Neuronal stem cell (in vitro differentiated cells): ENCODE results near the gene GPAM.

Experiments used
- DNase-seq: peaks from one replicate; pipeline ENCODE4 v3.0.0-alpha.2; 2013; ENCODE audit warnings: low spot score
- H2AFZ ChIP-seq: one replicate; pipeline ENCODE4 v1.6.1; 2013; ENCODE audit warnings: mild to moderate bottlenecking, low read length, inconsistent platforms
- H2AK5ac ChIP-seq: 2 replicates; pipeline ENCODE4 v1.6.1; 2013; ENCODE audit warnings: low read depth, mild to moderate bottlenecking, inconsistent platforms, low read length, moderate library complexity, mixed read lengths
- H2BK120ac ChIP-seq: 2 replicates; pipeline ENCODE4 v1.6.1; 2013; ENCODE audit warnings: low read depth, mild to moderate bottlenecking, inconsistent platforms, low read length, moderate library complexity, mixed read lengths
- H2BK12ac ChIP-seq: one replicate; pipeline ENCODE4 v1.6.1; 2013; ENCODE audit warnings: low read length, inconsistent platforms
- H2BK15ac ChIP-seq: 2 replicates; pipeline ENCODE4 v1.6.1; 2013; ENCODE audit warnings: mild to moderate bottlenecking, low read length, inconsistent platforms, mixed read lengths
- H2BK5ac ChIP-seq: one replicate; pipeline ENCODE4 v1.6.1; 2013; ENCODE audit warnings: inconsistent platforms, mild to moderate bottlenecking, low read length, moderate library complexity
- H3K14ac ChIP-seq: one replicate; pipeline ENCODE4 v1.6.1; 2013; ENCODE audit warnings: low read length, inconsistent platforms
- H3K18ac ChIP-seq: 2 replicates; pipeline ENCODE4 v1.6.1; 2013; ENCODE audit warnings: low read length, inconsistent platforms
- H3K23ac ChIP-seq: 2 replicates; pipeline ENCODE4 v1.6.1; 2013; ENCODE audit warnings: low read depth, mild to moderate bottlenecking, mixed read lengths, low read length, inconsistent platforms; ENCODE audit not compliant: poor library complexity
- H3K27ac ChIP-seq: replicated peaks from 3 replicates; pipeline ENCODE4 v1.5.1; 2013; ENCODE audit warnings: low read length, inconsistent platforms
- H3K27me3 ChIP-seq, 3 experiments: 2 replicates each; pipeline ENCODE4 v1.6.1; 2013; ENCODE audit warnings: low read length in 3 of 3, mild to moderate bottlenecking in 2 of 3, inconsistent platforms in 1 of 3, low read depth in 1 of 3, mixed read lengths in 1 of 3, moderate library complexity in 1 of 3; ENCODE audit not compliant: control insufficient read depth in 3 of 3, insufficient read depth in 3 of 3
- H3K36me3 ChIP-seq, 2 donors: replicated peaks in 1 of 2; 2 replicates each; pipeline ENCODE4 v1.6.1; 2013; ENCODE audit warnings: low read length in 2 of 2; ENCODE audit not compliant: control insufficient read depth in 2 of 2, insufficient read depth in 2 of 2
- H3K4ac ChIP-seq: 2 replicates; pipeline ENCODE4 v1.6.1; 2013; ENCODE audit warnings: inconsistent platforms, mild to moderate bottlenecking, low read length, moderate library complexity
- H3K4me1 ChIP-seq, 2 donors: 1 replicate in 1 of 2; 2 replicates in 1 of 2; pipeline ENCODE4 v1.6.1; 2013; ENCODE audit warnings: low read length in 2 of 2, low read depth in 1 of 2; ENCODE audit not compliant: control insufficient read depth in 2 of 2, insufficient read depth in 1 of 2
- H3K4me2 ChIP-seq: one replicate; pipeline ENCODE4 v1.6.1; 2013; ENCODE audit warnings: mild to moderate bottlenecking, low read length, inconsistent platforms; ENCODE audit not compliant: insufficient read depth, poor library complexity, severe bottlenecking
- H3K4me3 ChIP-seq, 2 donors: 2 replicates each; pipeline ENCODE4 v1.5.1; 2013; ENCODE audit warnings: low read length in 2 of 2, mild to moderate bottlenecking in 2 of 2, inconsistent platforms in 1 of 2, moderate library complexity in 1 of 2
- H3K79me1 ChIP-seq: one replicate; pipeline ENCODE4 v1.6.1; 2013; ENCODE audit warnings: low read depth, mild to moderate bottlenecking, inconsistent platforms, low read length, moderate library complexity
- H3K9ac ChIP-seq: one replicate; pipeline ENCODE4 v1.6.1; 2013; ENCODE audit warnings: mild to moderate bottlenecking, low read depth, low read length, inconsistent platforms; ENCODE audit not compliant: poor library complexity
- H3K9me3 ChIP-seq, 2 donors: replicated peaks in 1 of 2; 2 replicates each; pipeline versions ENCODE3 to v1.6.1; 2013; ENCODE audit warnings: low read length in 2 of 2, mild to moderate bottlenecking in 2 of 2, inconsistent platforms in 1 of 2, low read depth in 1 of 2, mixed read lengths in 1 of 2, moderate library complexity in 1 of 2; ENCODE audit not compliant: control insufficient read depth in 2 of 2, insufficient read depth in 1 of 2
- H4K8ac ChIP-seq: one replicate; pipeline ENCODE4 v1.6.1; 2013; ENCODE audit warnings: low read depth, mild to moderate bottlenecking, inconsistent platforms, low read length, moderate library complexity
- H4K91ac ChIP-seq: one replicate; pipeline ENCODE4 v1.6.1; 2013; ENCODE audit warnings: low read length, low read depth, mild to moderate bottlenecking, inconsistent platforms; ENCODE audit not compliant: poor library complexity
- WGBS, 2 donors: extraction: QIAGEN DNeasy Blood & Tissue Kit; methylation state at CpG; one replicate each; pipeline ENCODE4 v1.1.7; 2013; ENCODE audit warnings: missing lambda C conversion rate in 2 of 2, mixed read lengths in 1 of 2; ENCODE audit not compliant: insufficient read length in 2 of 2, insufficient replicate concordance in 1 of 2; ENCODE audit errors: extremely low coverage in 2 of 2; 5-methylcytosine and 5-hydroxymethylcytosine counted together

Gene GPAM

DNA sequence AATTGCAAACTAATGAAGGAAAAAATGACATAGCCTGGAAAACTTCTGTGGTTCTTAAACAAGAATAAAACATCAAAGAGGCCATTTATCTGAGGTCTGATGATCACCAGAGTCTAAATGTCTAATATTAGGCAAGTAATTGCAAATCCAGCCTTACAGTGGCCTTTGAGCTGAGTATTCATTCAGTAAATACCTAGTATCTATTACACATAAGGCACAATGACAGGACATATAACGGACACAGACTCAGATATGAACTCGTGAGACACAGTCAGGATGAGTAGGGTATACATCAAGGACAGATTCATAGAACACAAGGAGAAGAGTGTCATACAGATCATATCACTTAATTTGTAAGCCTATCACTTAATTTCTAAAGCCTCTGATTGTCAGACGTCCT, 16.8 kb downstream of the GPAM start:
- Histone ChIP-seq H3K79me1 (no peaks in the 10 kb centered on the region), H3K18ac (no peak overlapping the region), H3K27ac (no peak overlapping the region), H2BK15ac (no peak overlapping the region), H3K4ac (no peak overlapping the region), H3K4me1 (no peaks in the 10 kb centered on the region), H3K9ac (no peak overlapping the region), H3K14ac (no peak overlapping the region), H2BK120ac (no peak overlapping the region), H3K9me3 (no peaks in the 10 kb centered on the region), H4K8ac (no peak overlapping the region), H3K23ac (no peak overlapping the region), H3K36me3 (peaks cover 8 to 93% of the 10 kb centered on the region in 2 donors), H3K27me3 (no peaks in the 10 kb centered on the region), H4K91ac (no peak overlapping the region), H3K4me2 (no peak overlapping the region), H2BK5ac (no peak overlapping the region), H2AFZ (no peak overlapping the region), H3K4me3 (no peak overlapping the region), H2AK5ac (no peak overlapping the region), H2BK12ac (no peak overlapping the region)
- DNase-seq = no peak
- WGBS, 2 donors = no CpG with 5 or more reads among the region's 3 CpGs

- no peak overlapping the region for H2BK5ac ChIP-seq
- no peaks in the 10 kb centered on the region for H3K9me3 ChIP-seq
- H4K91ac ChIP-seq = no peak overlapping the region
- DNase-seq = no peak
- no peak overlapping the region for H2BK12ac ChIP-seq
- no CpG with 5 or more reads among the region's 4 CpGs for WGBS, 2 donors
- H3K23ac ChIP-seq = no peak overlapping the region
- H3K18ac ChIP-seq = no peak overlapping the region
- no peak overlapping the region for H3K4me3 ChIP-seq
- no peak overlapping the region for H3K4ac ChIP-seq
- no peak overlapping the region for H3K4me2 ChIP-seq
- no peaks in the 10 kb centered on the region for H3K79me1 ChIP-seq
- H4K8ac ChIP-seq = no peak overlapping the region
- H2BK120ac ChIP-seq = no peak overlapping the region
- H3K14ac ChIP-seq = no peak overlapping the region
- H3K27me3 ChIP-seq = no peaks in the 10 kb centered on the region
- no peaks in the 10 kb centered on the region for H3K4me1 ChIP-seq
- H2AFZ ChIP-seq = no peak overlapping the region
- H3K36me3 ChIP-seq = peaks cover 20 to 92% of the 10 kb centered on the region in 2 donors
- no peak overlapping the region for H2BK15ac ChIP-seq
- H3K9ac ChIP-seq = no peak overlapping the region
- H3K27ac ChIP-seq = no peak overlapping the region
- H2AK5ac ChIP-seq = no peak overlapping the region
These were observed 21.6 kb downstream of the GPAM start for GRCh38 chr10:112161757-112162518.

DNA sequence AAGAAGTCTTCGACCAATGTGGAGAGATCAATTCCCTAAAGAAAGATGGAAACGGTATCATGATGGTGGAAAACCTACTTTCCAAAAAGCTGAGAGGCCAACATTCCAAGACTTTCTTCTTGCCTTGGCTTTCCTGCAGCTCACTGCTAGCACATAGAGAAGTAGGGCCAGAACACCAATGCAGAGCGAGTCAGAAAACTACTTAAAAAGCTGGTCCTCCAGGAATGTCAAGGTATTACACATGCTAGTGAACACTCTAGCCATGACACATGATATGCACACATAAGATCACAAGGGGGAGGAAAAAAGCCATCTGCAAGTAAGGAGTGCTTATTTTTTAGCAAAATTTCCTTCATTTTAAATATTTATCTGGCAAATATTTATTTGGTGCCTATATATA, 22.7 kb downstream of the GPAM start:
- no peak overlapping the region for H3K4me2 ChIP-seq
- H3K4me1 ChIP-seq = no peaks in the 10 kb centered on the region
- H2BK120ac ChIP-seq = no peak overlapping the region
- H3K18ac ChIP-seq = no peak overlapping the region
- no peak overlapping the region for H4K91ac ChIP-seq
- no peaks in the 10 kb centered on the region for H3K79me1 ChIP-seq
- no peak overlapping the region for H2BK12ac ChIP-seq
- H3K36me3 ChIP-seq = peaks cover 22 to 92% of the 10 kb centered on the region in 2 donors
- no peak overlapping the region for H3K14ac ChIP-seq
- no peaks in the 10 kb centered on the region for H3K9me3 ChIP-seq
- WGBS, 2 donors = no CpG with 5 or more reads among the region's 3 CpGs
- no peak overlapping the region for H3K4ac ChIP-seq
- no peaks in the 10 kb centered on the region for H3K27me3 ChIP-seq
- H3K23ac ChIP-seq = no peak overlapping the region
- no peak overlapping the region for H3K4me3 ChIP-seq
- H3K9ac ChIP-seq = no peak overlapping the region
- H2BK5ac ChIP-seq = no peak overlapping the region
- no peak overlapping the region for H2AFZ ChIP-seq
- no peak overlapping the region for H3K27ac ChIP-seq
- no peak overlapping the region for H2BK15ac ChIP-seq
- H4K8ac ChIP-seq = no peak overlapping the region
- DNase-seq = no peak
- H2AK5ac ChIP-seq = no peak overlapping the region

DNA sequence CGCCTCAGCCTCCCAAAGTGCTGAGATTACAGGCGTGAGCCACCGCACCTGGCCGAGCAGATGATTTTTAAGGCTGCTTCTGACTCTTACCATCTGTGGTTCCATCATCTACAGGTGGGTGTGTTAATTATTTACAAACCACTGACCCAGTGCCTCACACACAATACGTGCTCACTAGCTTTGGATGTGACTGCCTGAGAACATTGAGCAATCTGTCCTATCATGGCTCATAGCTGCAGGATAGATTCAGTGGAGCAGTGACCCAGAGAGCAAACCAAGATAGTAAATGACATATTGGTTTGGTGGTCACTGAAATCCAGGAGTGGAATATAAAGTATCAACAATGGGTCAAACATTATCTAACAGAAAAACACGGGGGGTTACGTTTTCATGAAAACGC, 24.1 kb downstream of the GPAM start:
- Histone ChIP-seq H3K14ac (no peak overlapping the region), H4K8ac (no peak overlapping the region), H2AK5ac (no peak overlapping the region), H2BK12ac (no peak overlapping the region), H2BK5ac (no peak overlapping the region), H2BK15ac (no peak overlapping the region), H3K4me3 (no peak overlapping the region), H3K36me3 (peaks cover 21 to 96% of the 10 kb centered on the region in 2 donors), H3K4me2 (no peak overlapping the region), H3K9ac (no peak overlapping the region), H3K27ac (no peak overlapping the region), H3K9me3 (no peaks in the 10 kb centered on the region), H2AFZ (no peak overlapping the region), H3K79me1 (no peaks in the 10 kb centered on the region), H3K4ac (no peak overlapping the region), H3K4me1 (no peaks in the 10 kb centered on the region), H3K27me3 (no peaks in the 10 kb centered on the region), H4K91ac (no peak overlapping the region), H2BK120ac (no peak overlapping the region), H3K23ac (no peak overlapping the region), H3K18ac (no peak overlapping the region)
- no peak for DNase-seq
- no CpG with 5 or more reads among the region's 8 CpGs for WGBS, 2 donors
